GM12872 (cell line): ENCODE results near the gene SMKR1.

Source experiments
- TF ChIP-seq, protein P1 (sequence below): IDR thresholded peaks from 3 replicates; pipeline ENCODE4 v1.5.1; 2011; ENCODE audit warnings: low read depth, mild to moderate bottlenecking, low read length, moderate library complexity; ENCODE audit not compliant: insufficient read depth

Gene SMKR1

DNA sequence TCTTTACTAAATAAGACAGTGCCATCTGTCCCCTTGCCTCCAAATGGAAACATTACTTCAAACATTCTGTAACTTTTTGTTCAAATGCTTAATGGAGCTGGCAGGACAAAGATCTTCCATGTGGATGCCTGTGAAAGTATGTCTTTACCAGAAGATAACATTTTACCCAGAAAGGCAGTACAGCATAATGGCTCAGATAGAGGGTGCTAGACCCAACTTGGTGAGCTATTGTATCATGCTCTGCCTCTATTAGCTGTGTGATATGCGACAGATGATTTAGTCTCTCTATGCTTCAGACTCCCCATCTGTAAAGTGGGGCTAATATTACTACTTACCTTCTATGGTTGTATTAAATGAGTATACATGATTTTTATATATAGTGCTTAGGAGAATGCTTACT, 8.8 kb upstream of the SMKR1 start:
- TF ChIP-seq, protein P1, sequence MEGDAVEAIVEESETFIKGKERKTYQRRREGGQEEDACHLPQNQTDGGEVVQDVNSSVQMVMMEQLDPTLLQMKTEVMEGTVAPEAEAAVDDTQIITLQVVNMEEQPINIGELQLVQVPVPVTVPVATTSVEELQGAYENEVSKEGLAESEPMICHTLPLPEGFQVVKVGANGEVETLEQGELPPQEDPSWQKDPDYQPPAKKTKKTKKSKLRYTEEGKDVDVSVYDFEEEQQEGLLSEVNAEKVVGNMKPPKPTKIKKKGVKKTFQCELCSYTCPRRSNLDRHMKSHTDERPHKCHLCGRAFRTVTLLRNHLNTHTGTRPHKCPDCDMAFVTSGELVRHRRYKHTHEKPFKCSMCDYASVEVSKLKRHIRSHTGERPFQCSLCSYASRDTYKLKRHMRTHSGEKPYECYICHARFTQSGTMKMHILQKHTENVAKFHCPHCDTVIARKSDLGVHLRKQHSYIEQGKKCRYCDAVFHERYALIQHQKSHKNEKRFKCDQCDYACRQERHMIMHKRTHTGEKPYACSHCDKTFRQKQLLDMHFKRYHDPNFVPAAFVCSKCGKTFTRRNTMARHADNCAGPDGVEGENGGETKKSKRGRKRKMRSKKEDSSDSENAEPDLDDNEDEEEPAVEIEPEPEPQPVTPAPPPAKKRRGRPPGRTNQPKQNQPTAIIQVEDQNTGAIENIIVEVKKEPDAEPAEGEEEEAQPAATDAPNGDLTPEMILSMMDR: no peak

DNA sequence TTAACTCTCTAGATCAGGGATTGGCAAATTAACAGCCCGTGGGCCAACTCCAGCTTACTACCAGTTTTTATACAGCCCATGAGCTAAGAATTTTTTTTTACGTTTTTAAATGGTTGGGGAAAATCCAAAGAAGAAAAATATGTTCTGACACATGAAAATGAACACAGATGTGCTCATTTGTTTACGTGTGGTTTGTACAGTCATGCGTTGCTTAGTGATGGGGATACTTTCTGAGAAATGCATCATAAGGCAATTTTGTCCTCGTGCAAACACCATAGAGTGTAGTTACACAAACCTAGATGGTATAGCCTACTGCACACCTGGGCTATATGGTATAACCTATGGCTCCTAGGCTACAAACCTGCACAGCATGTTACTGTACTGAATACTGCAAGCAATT, 8.3 kb upstream of the SMKR1 start:
- TF ChIP-seq, protein P1: no peak

DNA sequence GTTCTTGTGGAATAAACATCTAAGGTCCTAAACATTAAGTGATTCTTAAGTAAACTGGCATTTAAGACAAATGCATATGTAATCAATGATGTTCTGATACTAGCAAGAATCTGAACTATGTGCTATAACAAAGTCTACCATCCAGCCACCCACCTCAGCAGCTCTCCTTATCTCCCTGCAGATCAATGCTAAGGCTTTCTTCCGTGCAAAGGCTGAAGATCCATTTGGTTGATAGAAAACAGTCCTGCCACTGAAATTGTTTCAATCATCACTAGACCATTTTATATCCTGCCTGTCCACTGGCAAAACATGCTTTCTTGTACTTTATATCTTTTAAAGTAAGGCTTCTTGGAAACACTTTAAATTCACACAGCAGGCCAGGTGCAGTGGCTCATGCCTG, 6.3 kb upstream of the SMKR1 start:
- TF ChIP-seq, protein P1: no peak

DNA sequence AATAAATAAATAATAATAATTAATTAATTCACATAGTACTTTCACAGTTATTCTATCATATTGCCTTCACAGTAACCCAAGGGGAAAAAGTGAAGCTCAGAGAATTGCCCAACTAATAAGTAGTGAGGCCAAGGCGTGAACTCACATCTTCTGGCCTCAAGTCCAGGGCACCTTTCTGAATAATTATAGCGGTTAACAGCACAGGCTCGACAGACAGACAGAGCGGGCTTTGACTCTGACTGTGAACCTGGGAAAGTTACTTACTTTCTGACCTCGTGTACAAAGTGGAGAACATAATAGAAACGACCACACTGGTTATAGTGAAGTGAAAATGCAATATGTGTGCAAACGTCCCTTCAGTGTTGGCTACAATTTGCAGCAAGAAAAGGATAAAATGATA, 5.7 kb upstream of the SMKR1 start:
- TF ChIP-seq, protein P1: no peak

DNA sequence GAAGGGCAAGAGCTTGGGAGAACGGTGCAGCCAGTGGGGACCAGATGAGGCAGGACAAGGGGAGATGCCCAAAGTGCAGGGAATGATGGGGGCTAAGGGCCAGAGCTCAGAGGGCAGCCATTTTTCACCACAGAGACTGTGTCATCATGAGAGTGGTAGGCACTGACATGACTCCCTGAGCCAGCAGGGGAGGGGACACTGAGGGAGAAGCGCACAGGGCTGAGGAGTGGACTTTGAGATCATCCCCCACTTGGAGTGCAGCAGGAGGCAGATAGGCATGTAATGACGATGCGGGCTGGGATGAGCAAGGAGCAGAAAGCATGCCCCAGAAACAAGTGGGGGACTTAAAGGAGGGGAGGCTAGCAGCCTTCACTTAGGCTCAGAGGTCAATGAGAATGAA, 5.2 kb upstream of the SMKR1 start:
- TF ChIP-seq, protein P1: no peak

DNA sequence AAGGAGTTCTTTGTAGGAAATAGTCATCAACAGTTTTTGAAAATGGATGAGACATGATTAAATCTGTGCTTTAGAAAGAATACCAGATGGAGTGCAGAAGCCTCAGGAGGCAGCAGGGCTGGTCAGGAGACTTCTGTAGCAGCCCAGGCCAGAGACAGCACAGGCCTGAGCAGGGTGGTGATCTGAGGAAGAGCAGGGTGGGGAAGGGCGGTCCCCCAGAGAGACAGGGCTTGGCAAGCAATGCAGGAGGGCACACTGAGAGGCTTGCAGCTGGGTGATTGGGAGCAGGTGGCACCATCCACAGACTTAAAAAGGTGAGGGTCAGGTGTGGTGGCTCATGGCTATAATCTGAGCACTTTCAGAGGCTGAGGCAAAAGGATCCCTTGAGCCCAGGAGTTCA, 4.3 kb upstream of the SMKR1 start:
- TF ChIP-seq, protein P1: no peak

DNA sequence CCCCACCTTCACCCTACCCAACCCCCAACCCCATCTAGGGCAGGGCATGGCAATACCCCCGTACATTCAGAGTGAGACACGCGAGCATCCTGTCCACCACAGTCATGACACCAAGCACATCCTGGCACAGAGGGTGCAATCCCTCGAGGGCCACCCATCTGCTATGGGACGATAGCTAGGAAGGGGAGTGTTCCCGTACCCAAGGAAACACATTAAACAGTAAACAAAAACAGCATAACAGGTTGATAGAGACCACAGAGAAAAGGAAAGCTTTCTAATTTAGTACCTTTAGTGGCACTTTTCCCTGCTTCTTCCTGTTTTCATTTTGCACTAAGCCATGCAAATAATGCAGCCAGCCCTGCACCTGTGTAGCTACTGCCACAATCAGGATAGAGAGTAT, 2.3 kb upstream of the SMKR1 start:
- TF ChIP-seq, protein P1: no peak
